ENCODE data around the gene SCMH1.

Gene SCMH1

DNA sequence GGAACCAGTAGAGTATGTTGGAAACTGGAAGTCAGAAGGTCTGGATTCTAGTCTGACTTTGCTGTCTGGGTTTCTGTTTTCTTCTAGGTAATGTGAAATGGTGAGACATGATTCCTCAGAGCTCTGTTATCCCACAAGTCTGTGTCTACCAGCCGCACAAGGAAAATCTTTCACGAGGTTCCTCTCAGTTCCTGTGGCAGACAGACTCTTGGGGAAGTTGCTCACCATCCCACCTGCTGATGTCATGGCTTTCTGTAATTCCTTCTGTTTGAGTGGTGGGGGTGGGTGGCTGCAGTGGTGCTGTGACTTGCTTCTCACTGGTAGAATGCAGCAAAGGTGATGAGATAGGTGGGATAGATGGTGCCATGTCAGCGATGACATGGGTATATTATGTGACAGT, 17.1 kb upstream of the SCMH1 start:
- ChIA-PET CTCF (interaction anchor here (0.6 to 2.2 kb wide), 4 partner anchors 23 to 921 kb away, joined by 4 to 8 read pairs (median 6); no protein-coding TSS in a partner anchor), POLR2A (interaction anchor here (1.3 kb wide), 1 partner anchor 26 kb away, joined by 4 read pairs; no protein-coding TSS in a partner anchor)
- H3K9me3 ChIP-seq (ENCODE audit: control insufficient read depth, insufficient read depth, low read depth, low read length), result no peaks in the 10 kb centered on the region
- TF ChIP-seq YY1 (tag by site-specific recombination; IDR thresholded peaks at IDR 0.05) (no peak), ZNF76 (tag by site-specific recombination; IDR thresholded peaks at IDR 0.05; ENCODE audit: borderline replicate concordance, low read depth) (no peak), EGR2 (tag by site-specific recombination; IDR thresholded peaks at IDR 0.05; ENCODE audit: low read depth) (0 out of 2 replicates have a peak, but pooled peaks have one; percentile 12), ZNF571 (tag by site-specific recombination; IDR thresholded peaks at IDR 0.05) (no peak), ZNF302 (tag by site-specific recombination; IDR thresholded peaks at IDR 0.05; ENCODE audit: low read depth) (no peak), SP2 (tag by site-specific recombination; IDR thresholded peaks at IDR 0.05) (no peak), ZNF510 (tag by site-specific recombination; IDR thresholded peaks at IDR 0.05; ENCODE audit: insufficient replicate concordance) (no peak)
- TF ChIP-seq, protein P1, sequence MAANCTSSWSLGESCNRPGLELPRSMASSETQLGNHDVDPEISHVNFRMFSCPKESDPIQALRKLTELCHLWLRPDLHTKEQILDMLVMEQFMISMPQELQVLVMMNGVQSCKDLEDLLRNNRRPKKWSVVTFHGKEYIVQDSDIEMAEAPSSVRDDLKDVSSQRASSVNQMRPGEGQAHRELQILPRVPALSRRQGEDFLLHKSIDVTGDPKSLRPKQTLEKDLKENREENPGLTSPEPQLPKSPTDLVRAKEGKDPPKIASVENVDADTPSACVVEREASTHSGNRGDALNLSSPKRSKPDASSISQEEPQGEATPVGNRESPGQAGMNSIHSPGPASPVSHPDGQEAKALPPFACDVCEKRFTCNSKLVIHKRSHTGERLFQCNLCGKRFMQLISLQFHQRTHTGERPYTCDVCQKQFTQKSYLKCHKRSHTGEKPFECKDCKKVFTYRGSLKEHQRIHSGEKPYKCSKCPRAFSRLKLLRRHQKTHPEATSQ (tag by site-specific recombination; IDR thresholded peaks at IDR 0.05), result no peak
- TF ChIP-seq, protein P2, sequence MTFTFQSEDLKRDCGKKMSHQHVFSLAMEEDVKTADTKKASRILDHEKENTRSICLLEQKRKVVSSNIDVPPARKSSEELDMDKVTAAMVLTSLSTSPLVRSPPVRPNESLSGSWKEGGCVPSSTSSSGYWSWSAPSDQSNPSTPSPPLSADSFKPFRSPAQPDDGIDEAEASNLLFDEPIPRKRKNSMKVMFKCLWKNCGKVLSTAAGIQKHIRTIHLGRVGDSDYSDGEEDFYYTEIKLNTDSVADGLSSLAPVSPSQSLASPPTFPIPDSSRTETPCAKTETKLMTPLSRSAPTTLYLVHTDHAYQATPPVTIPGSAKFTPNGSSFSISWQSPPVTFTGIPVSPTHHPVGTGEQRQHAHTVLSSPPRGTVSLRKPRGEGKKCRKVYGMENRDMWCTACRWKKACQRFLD (tag by site-specific recombination; IDR thresholded peaks at IDR 0.05), result no peak
- no peak overlapping the region for H3K27ac ChIP-seq (ENCODE audit: extremely low read depth, low read depth, low read length)
- H3K4me1 ChIP-seq (ENCODE audit: control insufficient read depth, insufficient read depth, low read length), result no peaks in the 10 kb centered on the region
- H3K4me3 ChIP-seq (ENCODE audit: low read depth, low read length), result no peak overlapping the region
- H3K36me3 ChIP-seq (ENCODE audit: control insufficient read depth in 2 of 2, insufficient read depth in 1 of 2, low read length in 2 of 2), result no peaks in the 10 kb centered on the region

DNA sequence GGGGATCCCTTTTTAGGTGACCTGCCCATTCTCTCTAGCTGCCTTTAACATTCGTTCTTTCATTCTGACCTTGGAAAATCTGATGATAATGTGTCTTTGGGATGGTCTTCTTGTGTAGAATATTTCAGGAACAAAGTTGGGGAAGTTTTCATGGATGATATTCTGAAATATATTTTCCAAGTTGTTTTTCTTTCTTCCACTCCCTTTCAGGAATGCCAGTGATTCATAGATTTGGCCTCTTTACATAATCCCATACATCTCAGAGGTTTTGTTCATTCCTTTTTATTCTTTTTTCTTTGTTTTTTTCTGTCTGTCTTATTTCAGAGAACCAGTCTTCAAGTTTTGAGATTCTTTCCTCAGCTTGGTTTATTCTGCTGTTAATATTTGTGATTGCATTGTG, 13.9 kb upstream of the SCMH1 start:
- TF ChIP-seq ZNF138 (tag by site-specific recombination; IDR thresholded peaks at IDR 0.05; ENCODE audit: borderline replicate concordance), result no peak
- TF ChIP-seq, protein P3, sequence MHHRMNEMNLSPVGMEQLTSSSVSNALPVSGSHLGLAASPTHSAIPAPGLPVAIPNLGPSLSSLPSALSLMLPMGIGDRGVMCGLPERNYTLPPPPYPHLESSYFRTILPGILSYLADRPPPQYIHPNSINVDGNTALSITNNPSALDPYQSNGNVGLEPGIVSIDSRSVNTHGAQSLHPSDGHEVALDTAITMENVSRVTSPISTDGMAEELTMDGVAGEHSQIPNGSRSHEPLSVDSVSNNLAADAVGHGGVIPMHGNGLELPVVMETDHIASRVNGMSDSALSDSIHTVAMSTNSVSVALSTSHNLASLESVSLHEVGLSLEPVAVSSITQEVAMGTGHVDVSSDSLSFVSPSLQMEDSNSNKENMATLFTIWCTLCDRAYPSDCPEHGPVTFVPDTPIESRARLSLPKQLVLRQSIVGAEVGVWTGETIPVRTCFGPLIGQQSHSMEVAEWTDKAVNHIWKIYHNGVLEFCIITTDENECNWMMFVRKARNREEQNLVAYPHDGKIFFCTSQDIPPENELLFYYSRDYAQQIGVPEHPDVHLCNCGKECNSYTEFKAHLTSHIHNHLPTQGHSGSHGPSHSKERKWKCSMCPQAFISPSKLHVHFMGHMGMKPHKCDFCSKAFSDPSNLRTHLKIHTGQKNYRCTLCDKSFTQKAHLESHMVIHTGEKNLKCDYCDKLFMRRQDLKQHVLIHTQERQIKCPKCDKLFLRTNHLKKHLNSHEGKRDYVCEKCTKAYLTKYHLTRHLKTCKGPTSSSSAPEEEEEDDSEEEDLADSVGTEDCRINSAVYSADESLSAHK (tag by site-specific recombination; IDR thresholded peaks at IDR 0.05), result no peak
- TF ChIP-seq ZBTB8A (tag by site-specific recombination; IDR thresholded peaks at IDR 0.05), result no peak
- TF ChIP-seq ZXDB (tag by site-specific recombination; IDR thresholded peaks at IDR 0.05), result no peak
- TF ChIP-seq, protein P4, sequence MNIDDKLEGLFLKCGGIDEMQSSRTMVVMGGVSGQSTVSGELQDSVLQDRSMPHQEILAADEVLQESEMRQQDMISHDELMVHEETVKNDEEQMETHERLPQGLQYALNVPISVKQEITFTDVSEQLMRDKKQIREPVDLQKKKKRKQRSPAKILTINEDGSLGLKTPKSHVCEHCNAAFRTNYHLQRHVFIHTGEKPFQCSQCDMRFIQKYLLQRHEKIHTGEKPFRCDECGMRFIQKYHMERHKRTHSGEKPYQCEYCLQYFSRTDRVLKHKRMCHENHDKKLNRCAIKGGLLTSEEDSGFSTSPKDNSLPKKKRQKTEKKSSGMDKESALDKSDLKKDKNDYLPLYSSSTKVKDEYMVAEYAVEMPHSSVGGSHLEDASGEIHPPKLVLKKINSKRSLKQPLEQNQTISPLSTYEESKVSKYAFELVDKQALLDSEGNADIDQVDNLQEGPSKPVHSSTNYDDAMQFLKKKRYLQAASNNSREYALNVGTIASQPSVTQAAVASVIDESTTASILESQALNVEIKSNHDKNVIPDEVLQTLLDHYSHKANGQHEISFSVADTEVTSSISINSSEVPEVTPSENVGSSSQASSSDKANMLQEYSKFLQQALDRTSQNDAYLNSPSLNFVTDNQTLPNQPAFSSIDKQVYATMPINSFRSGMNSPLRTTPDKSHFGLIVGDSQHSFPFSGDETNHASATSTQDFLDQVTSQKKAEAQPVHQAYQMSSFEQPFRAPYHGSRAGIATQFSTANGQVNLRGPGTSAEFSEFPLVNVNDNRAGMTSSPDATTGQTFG (tag by site-specific recombination; IDR thresholded peaks at IDR 0.05; ENCODE audit: borderline replicate concordance), result no peak
- no peak for TF ChIP-seq ZNF16 (tag by site-specific recombination; IDR thresholded peaks at IDR 0.05; ENCODE audit: low read depth)
- TF ChIP-seq, protein P5, sequence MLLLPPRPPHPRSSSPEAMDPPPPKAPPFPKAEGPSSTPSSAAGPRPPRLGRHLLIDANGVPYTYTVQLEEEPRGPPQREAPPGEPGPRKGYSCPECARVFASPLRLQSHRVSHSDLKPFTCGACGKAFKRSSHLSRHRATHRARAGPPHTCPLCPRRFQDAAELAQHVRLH (tag by site-specific recombination; IDR thresholded peaks at IDR 0.05), result no peak
- no peak for TF ChIP-seq ZBTB7A (tag by site-specific recombination; IDR thresholded peaks at IDR 0.05; ENCODE audit: low read depth)
- no peak for TF ChIP-seq ZNF302 (tag by site-specific recombination; IDR thresholded peaks at IDR 0.05; ENCODE audit: low read depth)
- TF ChIP-seq ZNF354C (tag by site-specific recombination; IDR thresholded peaks at IDR 0.05; ENCODE audit: borderline replicate concordance, low read depth), result no peak
- TF ChIP-seq, protein P6, sequence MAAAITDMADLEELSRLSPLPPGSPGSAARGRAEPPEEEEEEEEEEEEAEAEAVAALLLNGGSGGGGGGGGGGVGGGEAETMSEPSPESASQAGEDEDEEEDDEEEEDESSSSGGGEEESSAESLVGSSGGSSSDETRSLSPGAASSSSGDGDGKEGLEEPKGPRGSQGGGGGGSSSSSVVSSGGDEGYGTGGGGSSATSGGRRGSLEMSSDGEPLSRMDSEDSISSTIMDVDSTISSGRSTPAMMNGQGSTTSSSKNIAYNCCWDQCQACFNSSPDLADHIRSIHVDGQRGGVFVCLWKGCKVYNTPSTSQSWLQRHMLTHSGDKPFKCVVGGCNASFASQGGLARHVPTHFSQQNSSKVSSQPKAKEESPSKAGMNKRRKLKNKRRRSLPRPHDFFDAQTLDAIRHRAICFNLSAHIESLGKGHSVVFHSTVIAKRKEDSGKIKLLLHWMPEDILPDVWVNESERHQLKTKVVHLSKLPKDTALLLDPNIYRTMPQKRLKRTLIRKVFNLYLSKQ (tag by site-specific recombination; IDR thresholded peaks at IDR 0.05; ENCODE audit: borderline replicate concordance), result no peak
- no peak for TF ChIP-seq KLF1 (tag by site-specific recombination; IDR thresholded peaks at IDR 0.05)
- TF ChIP-seq KLF8 (tag by site-specific recombination; IDR thresholded peaks at IDR 0.05), result no peak
- ChIA-PET POLR2A (no interaction called here), CTCF (interaction anchor here (0.9 to 1.2 kb wide), 5 partner anchors 9 to 29 kb away, joined by 3 to 5 read pairs (median 4); no protein-coding TSS in a partner anchor)
- Histone ChIP-seq H3K36me3 (ENCODE audit: control insufficient read depth in 2 of 2, insufficient read depth in 1 of 2, low read length in 2 of 2) (no peaks in the 10 kb centered on the region), H3K27ac (ENCODE audit: extremely low read depth, low read depth, low read length) (no peak overlapping the region), H3K4me1 (ENCODE audit: control insufficient read depth, insufficient read depth, low read length) (no peaks in the 10 kb centered on the region), H3K4me3 (ENCODE audit: low read depth, low read length) (no peak overlapping the region), H3K9me3 (ENCODE audit: control insufficient read depth, insufficient read depth, low read depth, low read length) (no peaks in the 10 kb centered on the region)
